H1 (cell line): ENCODE measurements around the gene ACSF3. TPM values are rescaled to one million over a fixed set of nuclear protein-coding genes. Genes with fewer than 3 reads are reported as not detected.
A peak's percentile ranks its signal among the peaks of the same experiment; 100 is the strongest.

Source experiments
- CTCF ChIP-seq, 3 experiments: IDR thresholded peaks; 1 replicate in 2 of 3; 2 replicates in 1 of 3; pipeline versions ENCODE4 v1.5.1 to v1.6.1; 2011; ENCODE audit warnings: low read length in 3 of 3, mild to moderate bottlenecking in 3 of 3, inconsistent platforms in 2 of 3, low read depth in 1 of 3, moderate library complexity in 1 of 3; ENCODE audit not compliant: insufficient read depth in 1 of 3; ENCODE audit errors: control extremely low read depth in 1 of 3
- polyA plus RNA-seq, 7 experiments: library from polyadenylated mRNA; depleted of rRNA in 3 of 7; stranded (reverse) in 5 of 7; unstranded in 2 of 7; fragments of >200 nt in 5 of 7; fragments of 200-250 nt in 2 of 7; gene quantifications; 1 replicate in 5 of 7; 2 replicates in 1 of 7; 4 replicates in 1 of 7; pipeline versions ENCODE4 v1.2.1 to v1.2.3, GENCODE V29; 2011 to 2013; ENCODE audit warnings: missing spikeins in 2 of 7, mixed read lengths in 2 of 7
- total RNA-seq: library from RNA; stranded (reverse); fragmentation: NEBNext Ultra II Directional; extraction: Animal tissue kit (Norgen Biotek cat#: 25700); gene quantifications from 2 replicates; pipeline ENCODE4 v1.2.1, GENCODE V29; 2021

Gene ACSF3
- total and polyA plus RNA-seq, 2 of the 8 experiments (the other 6 are each of a cell fraction or from before 2014, with no cell fraction given): 15.6 to 22.9 TPM

- peak; percentile 36 to 56 (median 49) for TF ChIP-seq CTCF (IDR thresholded peaks at IDR 0.05; ENCODE audit: control extremely low read depth in 1 of 3, insufficient read depth in 1 of 3, low read depth in 1 of 3, low read length in 3 of 3)
- TF ChIP-seq, all 59 proteins: peak for 2
Observed at GRCh38 chr16:89132194-89133005, 38.7 kb downstream of the ACSF3 start (continued).
